ENCODE data around the gene LRRC1.
"Not testable (repeated sequence)": the region's sequence is repeated elsewhere in the genome, so short reads cannot be mapped to it uniquely, and the experiment has no call there.

The LRRC1 gene

GRCh38 chr6:53805016-53805415 lies 10.2 kb downstream of the LRRC1 start:
- no peak for DNase-seq
- H3K36me3 ChIP-seq = no peaks in the 10 kb centered on the region
- H3K27ac ChIP-seq = no peak overlapping the region
- no peak overlapping the region for H3K4me3 ChIP-seq (ENCODE audit: low read depth, low read length)
- H3K27me3 ChIP-seq (ENCODE audit: insufficient read depth, low read depth, severe bottlenecking) = no peaks in the 10 kb centered on the region
- no peak for TF ChIP-seq CTCF (IDR thresholded peaks at IDR 0.05; ENCODE audit: low read depth, low read length)
- no peaks in the 10 kb centered on the region for H3K9me3 ChIP-seq (ENCODE audit: severe bottlenecking)

GRCh38 chr6:53805725-53806124 lies 10.9 kb downstream of the LRRC1 start:
- no peak overlapping the region for H3K27ac ChIP-seq
- no peak for DNase-seq

GRCh38 chr6:53807606-53808005 lies 12.8 kb downstream of the LRRC1 start:
- DNase-seq; H3K9me3 ChIP-seq (ENCODE audit: severe bottlenecking); H3K4me3 ChIP-seq (ENCODE audit: low read depth, low read length); H3K27ac ChIP-seq; H3K36me3 ChIP-seq; H3K27me3 ChIP-seq (ENCODE audit: insufficient read depth, low read depth, severe bottlenecking): not testable (repeated sequence)

More at GRCh38 chr6:53805725-53806124, 10.9 kb downstream of the LRRC1 start:
- no peak for TF ChIP-seq CTCF (IDR thresholded peaks at IDR 0.05; ENCODE audit: low read depth, low read length)
- Histone ChIP-seq H3K4me3 (ENCODE audit: low read depth, low read length) (no peak overlapping the region), H3K36me3 (no peaks in the 10 kb centered on the region), H3K27me3 (ENCODE audit: insufficient read depth, low read depth, severe bottlenecking) (no peaks in the 10 kb centered on the region), H3K9me3 (ENCODE audit: severe bottlenecking) (no peaks in the 10 kb centered on the region)

GRCh38 chr6:53808302-53808881 lies 13.6 kb downstream of the LRRC1 start:
- DNase-seq = no peak

GRCh38 chr6:53809691-53810090 lies 14.9 kb downstream of the LRRC1 start:
- Histone ChIP-seq H3K27me3 (ENCODE audit: insufficient read depth, low read depth, severe bottlenecking) (no peaks in the 10 kb centered on the region), H3K4me3 (ENCODE audit: low read depth, low read length) (no peak overlapping the region), H3K27ac (no peak overlapping the region), H3K9me3 (ENCODE audit: severe bottlenecking) (no peaks in the 10 kb centered on the region), H3K36me3 (no peaks in the 10 kb centered on the region)
- TF ChIP-seq CTCF (IDR thresholded peaks at IDR 0.05; ENCODE audit: low read depth, low read length) = no peak
- no peak for DNase-seq

More at GRCh38 chr6:53808302-53808881, 13.6 kb downstream of the LRRC1 start:
- Histone ChIP-seq H3K36me3 (no peaks in the 10 kb centered on the region), H3K27ac (no peak overlapping the region), H3K4me3 (ENCODE audit: low read depth, low read length) (no peak overlapping the region), H3K9me3 (ENCODE audit: severe bottlenecking) (no peaks in the 10 kb centered on the region), H3K27me3 (ENCODE audit: insufficient read depth, low read depth, severe bottlenecking) (no peaks in the 10 kb centered on the region)
- TF ChIP-seq CTCF (IDR thresholded peaks at IDR 0.05; ENCODE audit: low read depth, low read length) = no peak

GRCh38 chr6:53811082-53811481 lies 16.3 kb downstream of the LRRC1 start:
- no peaks in the 10 kb centered on the region for H3K36me3 ChIP-seq
- no peaks in the 10 kb centered on the region for H3K27me3 ChIP-seq (ENCODE audit: insufficient read depth, low read depth, severe bottlenecking)
- no peaks in the 10 kb centered on the region for H3K9me3 ChIP-seq (ENCODE audit: severe bottlenecking)
- no peak overlapping the region for H3K27ac ChIP-seq
- no peak for TF ChIP-seq CTCF (IDR thresholded peaks at IDR 0.05; ENCODE audit: low read depth, low read length)
- H3K4me3 ChIP-seq (ENCODE audit: low read depth, low read length) = no peak overlapping the region
- DNase-seq = no peak
